GM18502 (cell line): ENCODE measurements around the gene MMAB.
"Not testable (repeated sequence)": the region's sequence is repeated elsewhere in the genome, so short reads cannot be mapped to it uniquely, and the experiment has no call there.

Experiments used
- ATAC-seq: cut with Tn5 transposase; IDR thresholded peaks from one replicate; pipeline ENCODE4 v1.9.1; 2021; ENCODE audit warnings: mild to moderate bottlenecking; ENCODE audit not compliant: unreplicated experiment, poor library complexity

Gene MMAB

GRCh38 chr12:109604132-109604585, 30.9 kb upstream of the MMAB start:
- ATAC-seq, result no peak

GRCh38 chr12:109602132-109602531, 28.8 kb upstream of the MMAB start:
- ATAC-seq, result not testable (repeated sequence)

GRCh38 chr12:109601557-109601956, 28.3 kb upstream of the MMAB start:
- no peak for ATAC-seq

GRCh38 chr12:109600995-109601394, 27.7 kb upstream of the MMAB start:
- ATAC-seq, result no peak

GRCh38 chr12:109600481-109600880, 27.2 kb upstream of the MMAB start:
- no peak for ATAC-seq

GRCh38 chr12:109599087-109599486, 25.8 kb upstream of the MMAB start:
- no peak for ATAC-seq

- ATAC-seq, result no peak
These were observed 25.1 kb upstream of the MMAB start for GRCh38 chr12:109598428-109598854.

GRCh38 chr12:109597795-109598427, 24.6 kb upstream of the MMAB start:
- ATAC-seq, result no peak

- no peak for ATAC-seq
These were observed 24.1 kb upstream of the MMAB start for GRCh38 chr12:109597414-109597794.

- ATAC-seq, result no peak
These were observed 23.3 kb upstream of the MMAB start for GRCh38 chr12:109596418-109597244.

GRCh38 chr12:109595321-109595902, 22.1 kb upstream of the MMAB start:
- no peak for ATAC-seq

- no peak for ATAC-seq
These were observed 21.4 kb upstream of the MMAB start for GRCh38 chr12:109594556-109595317.

GRCh38 chr12:109592905-109593272, 19.6 kb upstream of the MMAB start:
- no peak for ATAC-seq

- ATAC-seq, result no peak
These were observed 19.0 kb upstream of the MMAB start for GRCh38 chr12:109592195-109592904.

GRCh38 chr12:109591041-109591440, 17.7 kb upstream of the MMAB start:
- ATAC-seq, result no peak

- no peak for ATAC-seq
These were observed 17.3 kb upstream of the MMAB start for GRCh38 chr12:109590566-109590965.

- ATAC-seq, result no peak
These were observed 16.5 kb upstream of the MMAB start for GRCh38 chr12:109589691-109590245.

GRCh38 chr12:109589240-109589590, 15.9 kb upstream of the MMAB start:
- no peak for ATAC-seq

- no peak for ATAC-seq
These were observed 15.3 kb upstream of the MMAB start for GRCh38 chr12:109588461-109589239.
